ENCODE results near the gene NGEF. TPM values are rescaled to one million over a fixed set of nuclear protein-coding genes. Genes with fewer than 3 reads are reported as not detected.

NGEF gene
- total RNA-seq, 3 donors from 2014 or later: 1.6 to 6.3 TPM; not detected in 1

GRCh38 chr2:232870766-232871371, 142.2 kb downstream of the NGEF start:
- no peak for TF ChIP-seq CTCF (IDR thresholded peaks at IDR 0.05)
- no peak for TF ChIP-seq POLR2AphosphoS5 (IDR thresholded peaks at IDR 0.05)
- TF ChIP-seq POLR2A (IDR thresholded peaks at IDR 0.05): no peak
- peak overlapping the region; percentile 86 to 91 for H3K27ac ChIP-seq
- H3K4me1 ChIP-seq: no peaks in the 10 kb centered on the region
- no peaks in the 10 kb centered on the region for H3K27me3 ChIP-seq
- intact Hi-C loops (cut with DNase I; ENCODE audit: low total_unique reads): no loop called here
- peak overlapping the region in 2 of 3 donors; percentile 13 to 31 for H3K4me3 ChIP-seq
- peak in 1 of 2 donors; percentile 15 for DNase-seq (ENCODE audit: low spot score in 2 of 2)
- H3K9me3 ChIP-seq: no peaks in the 10 kb centered on the region
- no peaks in the 10 kb centered on the region for H3K36me3 ChIP-seq

GRCh38 chr2:232870018-232870765, 142.9 kb downstream of the NGEF start, which contains the start of gene SNORC:
TSS of gene SNORC (plus strand) at chr2:232870264. CDS start at chr2:232870342, 78 bp downstream.
- H3K9me3 ChIP-seq: no peaks in the 10 kb centered on the region
- no peaks in the 10 kb centered on the region for H3K36me3 ChIP-seq
- peak within 1 kb of the TSS in 2 of 3 donors; percentile 13 to 31 for H3K4me3 ChIP-seq
- TF ChIP-seq POLR2AphosphoS5 (IDR thresholded peaks at IDR 0.05): no peak
- TF ChIP-seq POLR2A (IDR thresholded peaks at IDR 0.05): no peak
- DNase-seq (ENCODE audit: low spot score in 2 of 2): peak in 1 of 2 donors; percentile 16
- no peaks in the 10 kb centered on the region for H3K27me3 ChIP-seq
- no peaks in the 10 kb centered on the region for H3K4me1 ChIP-seq
- peak within 1 kb of the TSS; percentile 86 to 91 for H3K27ac ChIP-seq
- intact Hi-C loops (cut with DNase I; ENCODE audit: low total_unique reads): no loop called here

- Histone ChIP-seq H3K4me3 (peak overlapping the region in 1 of 3 donors; percentile 31), H3K27me3 (no peaks in the 10 kb centered on the region), H3K36me3 (no peaks in the 10 kb centered on the region), H3K4me1 (no peaks in the 10 kb centered on the region), H3K27ac (peak overlapping the region in 1 of 2 donors; percentile 34), H3K9me3 (no peaks in the 10 kb centered on the region)
- TF ChIP-seq POLR2AphosphoS5 (IDR thresholded peaks at IDR 0.05) (no peak), CTCF (IDR thresholded peaks at IDR 0.05) (no peak), POLR2A (IDR thresholded peaks at IDR 0.05) (no peak)
- intact Hi-C loops (cut with DNase I; ENCODE audit: low total_unique reads): no loop called here
- peak in 1 of 2 donors; percentile 10 for DNase-seq (ENCODE audit: low spot score in 2 of 2)
Observed at GRCh38 chr2:232869138-232870017, 143.7 kb downstream of the NGEF start.

- TF ChIP-seq CTCF (IDR thresholded peaks at IDR 0.05): no peak
- TF ChIP-seq POLR2A (IDR thresholded peaks at IDR 0.05): no peak
- no peak for TF ChIP-seq POLR2AphosphoS5 (IDR thresholded peaks at IDR 0.05)
- Histone ChIP-seq H3K9me3 (no peaks in the 10 kb centered on the region), H3K4me1 (no peaks in the 10 kb centered on the region), H3K4me3 (no peak overlapping the region), H3K27ac (no peak overlapping the region), H3K27me3 (no peaks in the 10 kb centered on the region), H3K36me3 (no peaks in the 10 kb centered on the region)
- intact Hi-C loops (cut with DNase I; ENCODE audit: low total_unique reads): no loop called here
- DNase-seq (ENCODE audit: low spot score in 2 of 2): no peak
Observed at GRCh38 chr2:232866104-232866503, 147.0 kb downstream of the NGEF start.

- Histone ChIP-seq H3K36me3 (no peaks in the 10 kb centered on the region), H3K4me1 (no peaks in the 10 kb centered on the region), H3K4me3 (no peak overlapping the region), H3K9me3 (no peaks in the 10 kb centered on the region), H3K27me3 (no peaks in the 10 kb centered on the region), H3K27ac (no peak overlapping the region)
- intact Hi-C loops (cut with DNase I; ENCODE audit: low total_unique reads): no loop called here
- TF ChIP-seq POLR2A (IDR thresholded peaks at IDR 0.05): no peak
- no peak for TF ChIP-seq CTCF (IDR thresholded peaks at IDR 0.05)
- no peak for TF ChIP-seq POLR2AphosphoS5 (IDR thresholded peaks at IDR 0.05)
- DNase-seq (ENCODE audit: low spot score in 2 of 2): no peak
Observed at GRCh38 chr2:232865165-232865564, 147.9 kb downstream of the NGEF start.
